ENCODE data around the gene SRGAP1.
"Not testable (repeated sequence)": the region's sequence is repeated elsewhere in the genome, so short reads cannot be mapped to it uniquely, and the experiment has no call there.

The SRGAP1 gene

GRCh38 chr12:64145226-64145625 is 300.7 kb downstream of the SRGAP1 start:
- Histone ChIP-seq H3K4me3 (ENCODE audit: low read depth, low read length) (no peak overlapping the region), H3K4me1 (ENCODE audit: control insufficient read depth, insufficient read depth, low read length, unreplicated experiment) (no peaks in the 10 kb centered on the region), H2AFZ (ENCODE audit: low read length, unreplicated experiment) (no peak overlapping the region), H3K79me2 (ENCODE audit: control insufficient read depth, insufficient read depth, low read length, unreplicated experiment) (no peaks in the 10 kb centered on the region), H3K27me3 (ENCODE audit: insufficient read depth, low read length) (no peaks in the 10 kb centered on the region), H3K36me3 (ENCODE audit: insufficient read depth, low read length) (peaks cover 34% of the 10 kb centered on the region), H3K27ac (ENCODE audit: low read depth, low read length) (no peak overlapping the region)

GRCh38 chr12:64147011-64147631 is 302.6 kb downstream of the SRGAP1 start:
- Histone ChIP-seq H3K27me3 (ENCODE audit: insufficient read depth, low read length) (no peaks in the 10 kb centered on the region), H3K4me3 (ENCODE audit: low read depth, low read length) (no peak overlapping the region), H3K4me1 (ENCODE audit: control insufficient read depth, insufficient read depth, low read length, unreplicated experiment) (no peaks in the 10 kb centered on the region), H3K27ac (ENCODE audit: low read depth, low read length) (no peak overlapping the region), H3K79me2 (ENCODE audit: control insufficient read depth, insufficient read depth, low read length, unreplicated experiment) (no peaks in the 10 kb centered on the region), H2AFZ (ENCODE audit: low read length, unreplicated experiment) (no peak overlapping the region), H3K36me3 (ENCODE audit: insufficient read depth, low read length) (peaks cover 32% of the 10 kb centered on the region)

GRCh38 chr12:64147875-64148274 is 303.4 kb downstream of the SRGAP1 start:
- no peak overlapping the region for H2AFZ ChIP-seq (ENCODE audit: low read length, unreplicated experiment)
- H3K4me1 ChIP-seq (ENCODE audit: control insufficient read depth, insufficient read depth, low read length, unreplicated experiment), result no peaks in the 10 kb centered on the region
- H3K36me3 ChIP-seq (ENCODE audit: insufficient read depth, low read length), result peaks cover 25% of the 10 kb centered on the region
- H3K27ac ChIP-seq (ENCODE audit: low read depth, low read length), result no peak overlapping the region
- H3K79me2 ChIP-seq (ENCODE audit: control insufficient read depth, insufficient read depth, low read length, unreplicated experiment), result no peaks in the 10 kb centered on the region
- no peak overlapping the region for H3K4me3 ChIP-seq (ENCODE audit: low read depth, low read length)
- H3K27me3 ChIP-seq (ENCODE audit: insufficient read depth, low read length), result no peaks in the 10 kb centered on the region

- H3K79me2 ChIP-seq (ENCODE audit: control insufficient read depth, insufficient read depth, low read length, unreplicated experiment), result no peaks in the 10 kb centered on the region
- H3K27ac ChIP-seq (ENCODE audit: low read depth, low read length), result no peak overlapping the region
- peaks cover 6% of the 10 kb centered on the region for H3K4me1 ChIP-seq (ENCODE audit: control insufficient read depth, insufficient read depth, low read length, unreplicated experiment)
- H3K36me3 ChIP-seq (ENCODE audit: insufficient read depth, low read length), result peaks cover 6% of the 10 kb centered on the region; the same call in 1 of the 2 replicates
- no peak overlapping the region for H3K4me3 ChIP-seq (ENCODE audit: low read depth, low read length)
- no peaks in the 10 kb centered on the region for H3K27me3 ChIP-seq (ENCODE audit: insufficient read depth, low read length)
- H2AFZ ChIP-seq (ENCODE audit: low read length, unreplicated experiment), result no peak overlapping the region
These were observed 310.2 kb downstream of the SRGAP1 start for GRCh38 chr12:64154677-64155076.

GRCh38 chr12:64157110-64157509 is 312.6 kb downstream of the SRGAP1 start:
- Histone ChIP-seq H3K4me1 (ENCODE audit: control insufficient read depth, insufficient read depth, low read length, unreplicated experiment) (peaks cover 23% of the 10 kb centered on the region), H3K27me3 (ENCODE audit: insufficient read depth, low read length) (no peaks in the 10 kb centered on the region), H3K36me3 (ENCODE audit: insufficient read depth, low read length) (peaks cover 7% of the 10 kb centered on the region; the same call in 1 of the 2 replicates), H3K79me2 (ENCODE audit: control insufficient read depth, insufficient read depth, low read length, unreplicated experiment) (no peaks in the 10 kb centered on the region), H3K27ac (ENCODE audit: low read depth, low read length) (no peak overlapping the region), H2AFZ (ENCODE audit: low read length, unreplicated experiment) (no peak overlapping the region), H3K4me3 (ENCODE audit: low read depth, low read length) (no peak overlapping the region)

GRCh38 chr12:64160021-64160710 is 315.7 kb downstream of the SRGAP1 start:
- peak overlapping the region; percentile 48 for H2AFZ ChIP-seq (ENCODE audit: low read length, unreplicated experiment)

GRCh38 chr12:64160711-64161060 is 316.2 kb downstream of the SRGAP1 start:
- Histone ChIP-seq H2AFZ (ENCODE audit: low read length, unreplicated experiment) (peak overlapping the region; percentile 48), H3K27ac (ENCODE audit: low read depth, low read length) (peak overlapping the region; percentile 93), H3K36me3 (ENCODE audit: insufficient read depth, low read length) (peaks cover 7% of the 10 kb centered on the region; the same call in 1 of the 2 replicates), H3K79me2 (ENCODE audit: control insufficient read depth, insufficient read depth, low read length, unreplicated experiment) (no peaks in the 10 kb centered on the region), H3K4me3 (ENCODE audit: low read depth, low read length) (peak overlapping the region; percentile 41), H3K27me3 (ENCODE audit: insufficient read depth, low read length) (no peaks in the 10 kb centered on the region), H3K4me1 (ENCODE audit: control insufficient read depth, insufficient read depth, low read length, unreplicated experiment) (peaks cover 23% of the 10 kb centered on the region)

More at GRCh38 chr12:64160021-64160710, 315.7 kb downstream of the SRGAP1 start:
- Histone ChIP-seq H3K4me1 (ENCODE audit: control insufficient read depth, insufficient read depth, low read length, unreplicated experiment) (peaks cover 23% of the 10 kb centered on the region), H3K79me2 (ENCODE audit: control insufficient read depth, insufficient read depth, low read length, unreplicated experiment) (no peaks in the 10 kb centered on the region), H3K4me3 (ENCODE audit: low read depth, low read length) (peak overlapping the region; percentile 41), H3K27ac (ENCODE audit: low read depth, low read length) (peak overlapping the region; percentile 93), H3K36me3 (ENCODE audit: insufficient read depth, low read length) (peaks cover 7% of the 10 kb centered on the region; the same call in 1 of the 2 replicates), H3K27me3 (ENCODE audit: insufficient read depth, low read length) (no peaks in the 10 kb centered on the region)

GRCh38 chr12:64166606-64167005 is 322.1 kb downstream of the SRGAP1 start:
- not testable (repeated sequence) for H3K27me3 ChIP-seq (ENCODE audit: insufficient read depth, low read length); H3K4me3 ChIP-seq (ENCODE audit: low read depth, low read length); H3K36me3 ChIP-seq (ENCODE audit: insufficient read depth, low read length); H3K79me2 ChIP-seq (ENCODE audit: control insufficient read depth, insufficient read depth, low read length, unreplicated experiment); H3K27ac ChIP-seq (ENCODE audit: low read depth, low read length); H2AFZ ChIP-seq (ENCODE audit: low read length, unreplicated experiment)
- peaks cover 18% of the 10 kb centered on the region for H3K4me1 ChIP-seq (ENCODE audit: control insufficient read depth, insufficient read depth, low read length, unreplicated experiment)

- not testable (repeated sequence) for H3K36me3 ChIP-seq (ENCODE audit: insufficient read depth, low read length); H3K27me3 ChIP-seq (ENCODE audit: insufficient read depth, low read length); H3K79me2 ChIP-seq (ENCODE audit: control insufficient read depth, insufficient read depth, low read length, unreplicated experiment); H2AFZ ChIP-seq (ENCODE audit: low read length, unreplicated experiment); H3K4me3 ChIP-seq (ENCODE audit: low read depth, low read length); H3K27ac ChIP-seq (ENCODE audit: low read depth, low read length)
- peaks cover 22% of the 10 kb centered on the region for H3K4me1 ChIP-seq (ENCODE audit: control insufficient read depth, insufficient read depth, low read length, unreplicated experiment)
These were observed 322.5 kb downstream of the SRGAP1 start for GRCh38 chr12:64167041-64167440.

GRCh38 chr12:64170024-64170423 is 325.5 kb downstream of the SRGAP1 start:
- Histone ChIP-seq H3K36me3 (ENCODE audit: insufficient read depth, low read length) (no peaks in the 10 kb centered on the region), H2AFZ (ENCODE audit: low read length, unreplicated experiment) (no peak overlapping the region), H3K4me1 (ENCODE audit: control insufficient read depth, insufficient read depth, low read length, unreplicated experiment) (peaks cover 37% of the 10 kb centered on the region), H3K27ac (ENCODE audit: low read depth, low read length) (no peak overlapping the region; the same call in 1 of the 2 replicates), H3K79me2 (ENCODE audit: control insufficient read depth, insufficient read depth, low read length, unreplicated experiment) (no peaks in the 10 kb centered on the region), H3K27me3 (ENCODE audit: insufficient read depth, low read length) (no peaks in the 10 kb centered on the region), H3K4me3 (ENCODE audit: low read depth, low read length) (no peak overlapping the region)

- H3K4me3 ChIP-seq (ENCODE audit: low read depth, low read length), result no peak overlapping the region
- peak overlapping the region; percentile 75 for H3K27ac ChIP-seq (ENCODE audit: low read depth, low read length)
- H3K79me2 ChIP-seq (ENCODE audit: control insufficient read depth, insufficient read depth, low read length, unreplicated experiment), result no peaks in the 10 kb centered on the region
- no peaks in the 10 kb centered on the region for H3K27me3 ChIP-seq (ENCODE audit: insufficient read depth, low read length)
- no peaks in the 10 kb centered on the region for H3K36me3 ChIP-seq (ENCODE audit: insufficient read depth, low read length)
- H3K4me1 ChIP-seq (ENCODE audit: control insufficient read depth, insufficient read depth, low read length, unreplicated experiment), result peaks cover 37% of the 10 kb centered on the region
- peak overlapping the region; percentile 15 for H2AFZ ChIP-seq (ENCODE audit: low read length, unreplicated experiment)
These were observed 326.2 kb downstream of the SRGAP1 start for GRCh38 chr12:64170730-64171129.

Measured in ACC112 (cell line).